H9 (cell line): Measurements from ENCODE around the gene ZFYVE27. TPM values are rescaled to one million over a fixed set of nuclear protein-coding genes. Genes with fewer than 3 reads are reported as not detected.

Source experiments
- DNase-seq: peaks from one replicate; pipeline ENCODE4 v3.0.0-alpha.2; 2017
- H2AFZ ChIP-seq: one replicate; pipeline ENCODE4 v1.6.1; 2013; ENCODE audit warnings: mild to moderate bottlenecking, low read length, control low read depth, moderate library complexity
- H2AK5ac ChIP-seq: 2 replicates; pipeline ENCODE4 v1.6.1; 2013; ENCODE audit warnings: low read length, control low read depth, mixed read lengths; ENCODE audit not compliant: insufficient read length
- H2BK120ac ChIP-seq: one replicate; pipeline ENCODE4 v1.6.1; 2013; ENCODE audit warnings: low read depth, mild to moderate bottlenecking, low read length, control low read depth, inconsistent platforms; ENCODE audit not compliant: poor library complexity, severe bottlenecking
- H2BK12ac ChIP-seq: 2 replicates; pipeline ENCODE4 v1.6.1; 2013; ENCODE audit warnings: low read length, control low read depth, mixed read lengths, low read depth; ENCODE audit not compliant: insufficient read length
- H2BK15ac ChIP-seq: 2 replicates; pipeline ENCODE4 v1.6.1; 2013; ENCODE audit warnings: low read depth, low read length, control low read depth
- H2BK20ac ChIP-seq: one replicate; pipeline ENCODE4 v1.6.1; 2013; ENCODE audit warnings: low read depth, mild to moderate bottlenecking, low read length, control low read depth, inconsistent platforms; ENCODE audit not compliant: poor library complexity, severe bottlenecking
- H2BK5ac ChIP-seq: 2 replicates; pipeline ENCODE4 v1.6.1; 2013; ENCODE audit warnings: low read length, control low read depth, mixed read lengths; ENCODE audit not compliant: insufficient read length
- H3K14ac ChIP-seq: 2 replicates; pipeline ENCODE4 v1.6.1; 2013; ENCODE audit warnings: low read length, control low read depth; ENCODE audit not compliant: insufficient read depth
- H3K18ac ChIP-seq: 2 replicates; pipeline ENCODE4 v1.6.1; 2013; ENCODE audit warnings: low read depth, mild to moderate bottlenecking, mixed read lengths, low read length, control low read depth; ENCODE audit not compliant: insufficient read length
- H3K23ac ChIP-seq: 2 replicates; pipeline ENCODE4 v1.6.1; 2013; ENCODE audit warnings: low read length, control low read depth, mixed read lengths, low read depth; ENCODE audit not compliant: insufficient read length
- H3K23me2 ChIP-seq: 2 replicates; pipeline ENCODE4 v1.6.1; 2013; ENCODE audit warnings: low read depth, mild to moderate bottlenecking, mixed read lengths, low read length, control low read depth; ENCODE audit not compliant: insufficient read length, poor library complexity, severe bottlenecking
- H3K27ac ChIP-seq: 2 replicates; pipeline ENCODE4 v1.5.1; 2013; ENCODE audit warnings: low read length, control low read depth, mixed read lengths, low read depth; ENCODE audit not compliant: insufficient read length
- H3K27me3 ChIP-seq: 2 replicates; pipeline ENCODE4 v1.6.1; 2013; ENCODE audit warnings: low read length, control low read depth, inconsistent platforms; ENCODE audit not compliant: insufficient read depth
- H3K4ac ChIP-seq: 2 replicates; pipeline ENCODE4 v1.6.1; 2013; ENCODE audit warnings: low read depth, mild to moderate bottlenecking, control low read depth, inconsistent platforms, low read length, moderate library complexity
- H3K4me1 ChIP-seq: 2 replicates; pipeline ENCODE4 v1.6.1; 2013; ENCODE audit warnings: low read length, control low read depth, inconsistent platforms; ENCODE audit not compliant: insufficient read depth
- H3K4me2 ChIP-seq: 2 replicates; pipeline ENCODE4 v1.6.1; 2013; ENCODE audit warnings: low read length, control low read depth, mixed read lengths; ENCODE audit not compliant: insufficient read length, insufficient read depth
- H3K56ac ChIP-seq: 2 replicates; pipeline ENCODE4 v1.6.1; 2013; ENCODE audit warnings: low read depth, mild to moderate bottlenecking, mixed read lengths, low read length, control low read depth; ENCODE audit not compliant: insufficient read length
- H3K79me1 ChIP-seq: 2 replicates; pipeline ENCODE4 v1.6.1; 2013; ENCODE audit warnings: low read depth, mild to moderate bottlenecking, moderate library complexity, low read length, control low read depth, inconsistent platforms; ENCODE audit not compliant: insufficient read depth, poor library complexity, severe bottlenecking
- H3K79me2 ChIP-seq: 2 replicates; pipeline ENCODE4 v1.6.1; 2013; ENCODE audit warnings: low read length, control low read depth, inconsistent platforms; ENCODE audit not compliant: insufficient read depth
- H3K9ac ChIP-seq: 2 replicates; pipeline ENCODE4 v1.6.1; 2013; ENCODE audit warnings: low read length, control low read depth, mixed read lengths; ENCODE audit not compliant: insufficient read length; ENCODE audit errors: extremely low read depth
- H3K9me3 ChIP-seq: one replicate; pipeline ENCODE4 v1.6.1; 2013; ENCODE audit warnings: low read depth, low read length, inconsistent platforms; ENCODE audit not compliant: control insufficient read depth
- H3T11ph ChIP-seq: one replicate; pipeline ENCODE4 v1.6.1; 2013; ENCODE audit warnings: mild to moderate bottlenecking, low read length, control low read depth, inconsistent platforms
- H4K20me1 ChIP-seq: one replicate; pipeline ENCODE4 v1.6.1; 2013; ENCODE audit not compliant: control insufficient read depth, insufficient read length, insufficient read depth
- H4K5ac ChIP-seq: 2 replicates; pipeline ENCODE4 v1.6.1; 2013; ENCODE audit warnings: low read depth, mild to moderate bottlenecking, mixed read lengths, low read length, control low read depth; ENCODE audit not compliant: insufficient read length
- H4K8ac ChIP-seq: replicated peaks from 2 replicates; pipeline ENCODE4 v1.6.1; 2013; ENCODE audit warnings: low read length, control low read depth, mixed read lengths, low read depth; ENCODE audit not compliant: insufficient read length
- H4K91ac ChIP-seq: 2 replicates; pipeline ENCODE4 v1.6.1; 2013; ENCODE audit warnings: low read depth, mild to moderate bottlenecking, moderate library complexity, mixed read lengths, low read length, control low read depth; ENCODE audit not compliant: insufficient read length
- H3K27ac Mint-ChIP-seq, 3 experiments: 2 replicates in 2 of 3; 3 replicates in 1 of 3; pipeline ENCODE4 v1.8.0; 2020 to 2021; ENCODE audit warnings: mixed read lengths in 3 of 3, mild to moderate bottlenecking in 1 of 3, moderate library complexity in 1 of 3
- H3K27me3 Mint-ChIP-seq: 2 replicates; pipeline ENCODE4 v1.8.0; 2021; ENCODE audit warnings: low read depth, mild to moderate bottlenecking, moderate library complexity, mixed read lengths
- H3K36me3 Mint-ChIP-seq, 3 experiments: 2 replicates in 2 of 3; 3 replicates in 1 of 3; pipeline ENCODE4 v1.8.0; 2020 to 2021; ENCODE audit warnings: low read depth in 3 of 3, mixed read lengths in 3 of 3; ENCODE audit not compliant: insufficient read depth in 1 of 3
- H3K4me1 Mint-ChIP-seq, 2 experiments: 2 replicates each; pipeline ENCODE4 v1.8.0; 2020; ENCODE audit warnings: mixed read lengths in 2 of 2
- H3K4me3 Mint-ChIP-seq, 2 experiments: 2 replicates in 1 of 2; 3 replicates in 1 of 2; pipeline ENCODE4 v1.8.0; 2020 to 2021; ENCODE audit warnings: mild to moderate bottlenecking in 2 of 2, mixed read lengths in 2 of 2, moderate library complexity in 1 of 2
- H3K9me3 Mint-ChIP-seq, 2 experiments: 2 replicates in 1 of 2; 3 replicates in 1 of 2; pipeline ENCODE4 v1.8.0; 2020; ENCODE audit warnings: mild to moderate bottlenecking in 2 of 2, mixed read lengths in 2 of 2, moderate library complexity in 1 of 2
- WGBS: extraction: QIAGEN DNeasy Blood & Tissue Kit; methylation state at CpG from one replicate; pipeline ENCODE4 v1.1.7; 2013; ENCODE audit warnings: missing lambda C conversion rate, low lambda C conversion rate, mixed read lengths; ENCODE audit not compliant: insufficient read length; ENCODE audit errors: extremely low coverage; 5-methylcytosine and 5-hydroxymethylcytosine counted together
- total RNA-seq: library from RNA; stranded (reverse); gene quantifications from 2 replicates; pipeline ENCODE4 v1.2.1, GENCODE V29; 2021
- TF ChIP-seq, protein P1 (sequence below): fragments of 200-600 bp; sonication (generic); conservative IDR thresholded peaks from 3 replicates; pipeline ENCODE4 v1.8.0; 2021; ENCODE audit warnings: antibody characterized with exemption, mild to moderate bottlenecking

The ZFYVE27 gene
- total RNA-seq, 1 experiment from 2014 or later: 33.2 TPM

- no peaks in the 10 kb centered on the region for H3K27me3 Mint-ChIP-seq
- H3K4me1 ChIP-seq: no peaks in the 10 kb centered on the region; the same call in 1 of the 2 replicates
- no CpG with 5 or more reads among the region's 8 CpGs for WGBS
- no peak overlapping the region for H3K9ac ChIP-seq
- H3K9me3 Mint-ChIP-seq: no peaks in the 10 kb centered on the region
- no peak overlapping the region for H4K91ac ChIP-seq
- H2BK12ac ChIP-seq: no peak overlapping the region
- no peaks in the 10 kb centered on the region for H3K23me2 ChIP-seq
- H3K27ac Mint-ChIP-seq: peak overlapping the region in 1 of 3 experiments; percentile 91; a peak in 3 of 7 replicates
- TF ChIP-seq, protein P1, sequence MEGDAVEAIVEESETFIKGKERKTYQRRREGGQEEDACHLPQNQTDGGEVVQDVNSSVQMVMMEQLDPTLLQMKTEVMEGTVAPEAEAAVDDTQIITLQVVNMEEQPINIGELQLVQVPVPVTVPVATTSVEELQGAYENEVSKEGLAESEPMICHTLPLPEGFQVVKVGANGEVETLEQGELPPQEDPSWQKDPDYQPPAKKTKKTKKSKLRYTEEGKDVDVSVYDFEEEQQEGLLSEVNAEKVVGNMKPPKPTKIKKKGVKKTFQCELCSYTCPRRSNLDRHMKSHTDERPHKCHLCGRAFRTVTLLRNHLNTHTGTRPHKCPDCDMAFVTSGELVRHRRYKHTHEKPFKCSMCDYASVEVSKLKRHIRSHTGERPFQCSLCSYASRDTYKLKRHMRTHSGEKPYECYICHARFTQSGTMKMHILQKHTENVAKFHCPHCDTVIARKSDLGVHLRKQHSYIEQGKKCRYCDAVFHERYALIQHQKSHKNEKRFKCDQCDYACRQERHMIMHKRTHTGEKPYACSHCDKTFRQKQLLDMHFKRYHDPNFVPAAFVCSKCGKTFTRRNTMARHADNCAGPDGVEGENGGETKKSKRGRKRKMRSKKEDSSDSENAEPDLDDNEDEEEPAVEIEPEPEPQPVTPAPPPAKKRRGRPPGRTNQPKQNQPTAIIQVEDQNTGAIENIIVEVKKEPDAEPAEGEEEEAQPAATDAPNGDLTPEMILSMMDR: no peak
- peak overlapping the region; percentile 39 for H3K4me2 ChIP-seq
- H2AK5ac ChIP-seq: no peak overlapping the region
- no peaks in the 10 kb centered on the region for H3K79me1 ChIP-seq
- H4K5ac ChIP-seq: no peak overlapping the region
- no peak overlapping the region for H3K27ac ChIP-seq
- no peak overlapping the region for H3K4ac ChIP-seq
- H2BK120ac ChIP-seq: no peak overlapping the region
- H4K8ac ChIP-seq: no peak overlapping the region
- peaks cover 8 to 11% of the 10 kb centered on the region in 2 experiments for H3K4me1 Mint-ChIP-seq
- peak overlapping the region; percentile 96 for H2AFZ ChIP-seq
- no peak overlapping the region for H3K14ac ChIP-seq
- no peaks in the 10 kb centered on the region for H4K20me1 ChIP-seq
- peaks cover 0 to 4% (median 3%) of the 10 kb centered on the region in 3 experiments; a peak in 3 of 7 replicates for H3K36me3 Mint-ChIP-seq
- no peaks in the 10 kb centered on the region for H3K79me2 ChIP-seq
- DNase-seq: peak; percentile 88
- H2BK15ac ChIP-seq: no peak overlapping the region
- no peak overlapping the region for H3K23ac ChIP-seq
- no peak overlapping the region for H3K56ac ChIP-seq
- no peak overlapping the region for H2BK5ac ChIP-seq
- H3K27me3 ChIP-seq: no peaks in the 10 kb centered on the region
- no peaks in the 10 kb centered on the region for H3K9me3 ChIP-seq
- H3T11ph ChIP-seq: no peak overlapping the region
- H3K4me3 Mint-ChIP-seq: peak overlapping the region; percentile 37 to 46; a peak in 3 of 5 replicates
- no peak overlapping the region for H3K18ac ChIP-seq
- no peak overlapping the region for H2BK20ac ChIP-seq
Observed at GRCh38 chr10:97726636-97727178, 10.2 kb upstream of the ZFYVE27 start.
